Measurements from ENCODE around the gene SAMD8. TPM values are rescaled to one million over a fixed set of nuclear protein-coding genes. Genes with fewer than 3 reads are reported as not detected.
"Not testable (repeated sequence)": the region's sequence is repeated elsewhere in the genome, so short reads cannot be mapped to it uniquely, and the experiment has no call there.

Gene SAMD8
- total and polyA plus RNA-seq, 7 donors, result 10.8 to 44.2 (median 35.1) TPM

- no peaks in the 10 kb centered on the region for H3K4me1 ChIP-seq
- peaks cover 0 to 29% of the 10 kb centered on the region in 2 donors for H3K36me3 ChIP-seq (ENCODE audit: insufficient read depth in 1 of 2, low read depth in 1 of 2)
- H3K27me3 ChIP-seq (ENCODE audit: insufficient read depth in 3 of 3, low read length in 2 of 3), result no peaks in the 10 kb centered on the region
- no peaks in the 10 kb centered on the region for H3K9me3 ChIP-seq
- DNase-seq, result no peak
- no peak overlapping the region for H3K4me3 ChIP-seq
- intact Hi-C loops (cut with DNase I), result no loop called here
- ATAC-seq, result no peak
- 83 to 97% (median 94%) methylated on average over 1 of the region's 1 CpG for WGBS, 3 donors
- no peak for TF ChIP-seq CTCF (IDR thresholded peaks at IDR 0.05)
- no peak overlapping the region for H3K27ac ChIP-seq
These were observed 69.6 kb downstream of the SAMD8 start for GRCh38 chr10:75181073-75181472.

GRCh38 chr10:75186310-75186709 is 74.9 kb downstream of the SAMD8 start:
- Histone ChIP-seq H3K4me1 (no peaks in the 10 kb centered on the region), H3K27me3 (ENCODE audit: insufficient read depth in 3 of 3, low read length in 2 of 3) (no peaks in the 10 kb centered on the region), H3K27ac (peak overlapping the region; percentile 7), H3K4me3 (no peak overlapping the region), H3K36me3 (ENCODE audit: insufficient read depth in 1 of 2, low read depth in 1 of 2) (peaks cover 0 to 3% of the 10 kb centered on the region in 2 donors), H3K9me3 (no peaks in the 10 kb centered on the region)
- TF ChIP-seq CTCF (IDR thresholded peaks at IDR 0.05), result no peak
- ATAC-seq (no peak), DNase-seq (no peak)
- intact Hi-C loops (cut with DNase I), result loop anchor here in 1 of 2 donors (5.0 kb wide), 1 partner anchor 46 kb away; no protein-coding TSS in a partner anchor
- WGBS, 3 donors, result 62 to 80% (median 65%) methylated on average over 4 of the region's 4 CpGs

- intact Hi-C loops (cut with DNase I), result loop anchor here (1.0 to 5.0 kb wide), 2 partner anchors 44 to 46 kb away; no protein-coding TSS in a partner anchor
- 88 to 90% (median 89%) methylated on average over 3 of the region's 3 CpGs for WGBS, 3 donors
- Histone ChIP-seq H3K27me3 (ENCODE audit: insufficient read depth in 3 of 3, low read length in 2 of 3) (no peaks in the 10 kb centered on the region), H3K4me1 (no peaks in the 10 kb centered on the region), H3K9me3 (no peaks in the 10 kb centered on the region), H3K27ac (peak overlapping the region; percentile 39), H3K4me3 (no peak overlapping the region), H3K36me3 (ENCODE audit: insufficient read depth in 1 of 2, low read depth in 1 of 2) (no peaks in the 10 kb centered on the region)
- peak in 1 of 2 donors; percentile 35 for DNase-seq
- TF ChIP-seq CTCF (IDR thresholded peaks at IDR 0.05), result peak; percentile 71
- ATAC-seq, result peak; percentile 58 to 75 (median 68)
These were observed 76.5 kb downstream of the SAMD8 start for GRCh38 chr10:75187961-75188426.

- peak overlapping the region; percentile 39 for H3K27ac ChIP-seq
- H3K27me3 ChIP-seq (ENCODE audit: insufficient read depth in 3 of 3, low read length in 2 of 3); DNase-seq: not testable (repeated sequence)
These were observed 77.1 kb downstream of the SAMD8 start for GRCh38 chr10:75188522-75188921.

DNA sequence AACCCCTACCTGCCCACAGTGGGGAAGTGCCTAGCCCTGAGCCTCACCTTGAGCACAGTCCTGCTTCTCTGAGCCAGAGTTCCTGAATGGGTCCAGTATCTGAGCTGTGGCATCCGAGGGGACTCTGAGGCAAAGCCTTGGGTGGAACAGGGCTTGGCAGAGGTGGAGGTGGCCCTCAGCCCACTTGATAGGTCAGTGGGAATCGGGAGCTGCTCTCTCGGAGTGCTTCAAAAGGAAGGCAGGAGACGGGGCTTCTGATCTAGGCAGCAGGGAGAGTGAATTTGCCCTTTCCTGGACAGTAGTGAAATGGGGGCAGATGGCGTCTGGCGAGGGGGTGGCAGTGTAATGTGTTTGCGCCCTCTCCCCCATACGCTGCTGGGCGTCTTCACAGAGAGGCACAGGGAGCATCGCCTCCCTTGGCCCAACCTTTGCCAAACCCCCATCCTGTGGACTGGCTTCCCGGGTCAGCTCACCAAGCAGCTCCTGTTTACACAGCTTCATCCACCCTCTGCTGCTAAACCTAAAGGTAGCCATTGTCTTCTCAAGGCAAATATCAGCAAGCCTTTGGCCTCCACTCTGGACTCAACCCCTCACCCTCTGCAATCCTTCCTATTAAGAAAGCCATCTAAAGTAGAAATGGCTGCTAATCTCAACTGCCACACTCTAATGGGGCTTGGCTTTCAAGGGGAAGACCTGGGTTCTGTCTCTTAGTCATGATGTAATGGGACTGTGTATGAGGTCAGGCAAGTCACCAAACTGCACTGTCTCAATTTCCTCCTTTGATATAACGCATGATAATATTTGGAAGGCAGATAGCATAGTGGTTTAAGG is 78.0 kb downstream of the SAMD8 start:
- H3K36me3 ChIP-seq (ENCODE audit: insufficient read depth in 1 of 2, low read depth in 1 of 2), result no peaks in the 10 kb centered on the region
- intact Hi-C loops (cut with DNase I), result loop anchor here in 1 of 2 donors (5.0 kb wide), 1 partner anchor 43 kb away; no protein-coding TSS in a partner anchor
- WGBS, 3 donors, result 91 to 94% (median 93%) methylated on average over 10 to 12 of the region's 12 CpGs
- DNase-seq (no peak), ATAC-seq (no peak)
- no peaks in the 10 kb centered on the region for H3K9me3 ChIP-seq
- H3K4me3 ChIP-seq, result no peak overlapping the region
- H3K27ac ChIP-seq, result no peak overlapping the region
- no peaks in the 10 kb centered on the region for H3K27me3 ChIP-seq (ENCODE audit: insufficient read depth in 3 of 3, low read length in 2 of 3)
- TF ChIP-seq CTCF (IDR thresholded peaks at IDR 0.05), result no peak
- H3K4me1 ChIP-seq, result no peaks in the 10 kb centered on the region

More at GRCh38 chr10:75188522-75188921, 77.1 kb downstream of the SAMD8 start:
- WGBS, 3 donors, result 80 to 91% (median 81%) methylated on average over 9 of the region's 9 CpGs
- ATAC-seq; H3K9me3 ChIP-seq; H3K36me3 ChIP-seq (ENCODE audit: insufficient read depth in 1 of 2, low read depth in 1 of 2); H3K4me1 ChIP-seq; H3K4me3 ChIP-seq: not testable (repeated sequence)
- intact Hi-C loops (cut with DNase I), result loop anchor here (1.0 to 5.0 kb wide), 2 partner anchors 44 to 46 kb away; no protein-coding TSS in a partner anchor
